Stimulated activated CD8-positive, alpha-beta memory T cell treated with anti-CD3 and anti-CD28 coated beads, Interleukin-15, amount 100 ng/mL, for 24 hours (primary cell): ENCODE results near the gene CFAP126.
"Not testable (repeated sequence)": the region's sequence is repeated elsewhere in the genome, so short reads cannot be mapped to it uniquely, and the experiment has no call there.

Source experiments
- DNase-seq: peaks from one replicate; pipeline ENCODE4 v3.0.0-alpha.2; 2020; ENCODE audit warnings: low read depth

Gene CFAP126

GRCh38 chr1:161381707-161382106, 14.0 kb upstream of the CFAP126 start:
- DNase-seq: no peak

DNA sequence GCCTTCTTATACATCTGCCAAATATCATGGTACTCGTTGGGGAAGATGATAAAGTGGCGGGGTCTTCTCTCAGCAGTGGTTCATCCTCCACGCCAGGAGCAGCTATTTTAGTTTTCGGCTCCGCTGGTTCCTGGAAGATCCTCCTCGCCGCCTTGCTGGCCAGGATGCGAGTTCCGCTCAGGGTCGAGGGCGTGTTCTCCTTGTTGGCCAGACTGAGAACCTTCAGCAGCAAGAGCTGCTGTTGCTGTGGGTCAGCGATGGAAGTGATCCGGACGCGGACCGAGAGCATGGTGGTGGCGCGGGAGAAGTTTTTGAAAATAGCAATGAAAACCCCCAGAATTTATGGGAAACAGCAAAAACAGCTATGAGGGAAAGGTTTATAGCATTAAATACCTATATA, 11.4 kb upstream of the CFAP126 start:
- no peak for DNase-seq

DNA sequence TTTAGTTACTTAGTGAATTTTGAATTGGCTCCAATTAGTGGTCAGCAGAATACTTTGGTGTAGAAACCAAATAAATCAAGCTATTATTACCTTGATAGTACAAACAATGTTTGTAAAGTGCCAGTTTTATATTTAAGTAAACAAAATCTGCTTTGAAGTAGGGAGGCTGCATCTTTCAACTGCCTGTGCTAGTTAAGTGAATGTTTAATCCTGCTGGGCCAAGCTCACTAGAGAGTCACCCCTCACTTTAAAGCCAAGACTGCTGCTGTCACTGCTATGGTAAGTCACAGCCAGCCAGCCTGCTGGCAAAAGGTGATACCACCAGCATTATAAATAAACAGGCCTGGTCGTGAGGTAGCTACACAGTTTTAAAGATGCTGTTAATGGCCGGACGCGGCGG, 10.3 kb upstream of the CFAP126 start:
- DNase-seq: no peak

- DNase-seq: no peak
These were observed 6.7 kb upstream of the CFAP126 start for GRCh38 chr1:161374373-161374772.

- DNase-seq: no peak
These were observed 5.8 kb upstream of the CFAP126 start for GRCh38 chr1:161373442-161373841.

- no peak for DNase-seq
These were observed 2.5 kb downstream of the CFAP126 start for GRCh38 chr1:161365207-161365606.

- DNase-seq: no peak
These were observed 3.3 kb downstream of the CFAP126 start for GRCh38 chr1:161364332-161364731.

GRCh38 chr1:161359291-161359690, 8.4 kb downstream of the CFAP126 start:
- DNase-seq: no peak

GRCh38 chr1:161357073-161357472, 10.6 kb downstream of the CFAP126 start:
- DNase-seq: no peak

DNA sequence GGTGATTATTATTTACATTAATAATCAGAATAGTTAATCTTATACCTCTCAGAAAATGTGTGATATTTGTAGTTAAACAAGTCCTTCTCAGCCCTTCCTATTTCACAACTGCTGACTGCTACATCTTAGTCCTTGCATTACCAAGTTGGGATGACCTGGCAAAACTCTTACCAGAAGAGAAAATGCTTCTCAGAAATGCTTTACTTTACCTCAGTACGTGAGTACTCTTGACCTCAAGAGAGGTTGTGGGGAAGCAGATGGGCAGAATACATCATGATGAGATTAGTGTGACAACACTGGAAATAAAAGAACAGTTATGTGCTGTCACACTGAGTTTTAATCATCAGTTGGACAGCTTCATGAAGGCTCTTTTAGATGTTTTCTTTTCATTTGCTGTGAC, 16.2 kb downstream of the CFAP126 start:
- DNase-seq: no peak

DNA sequence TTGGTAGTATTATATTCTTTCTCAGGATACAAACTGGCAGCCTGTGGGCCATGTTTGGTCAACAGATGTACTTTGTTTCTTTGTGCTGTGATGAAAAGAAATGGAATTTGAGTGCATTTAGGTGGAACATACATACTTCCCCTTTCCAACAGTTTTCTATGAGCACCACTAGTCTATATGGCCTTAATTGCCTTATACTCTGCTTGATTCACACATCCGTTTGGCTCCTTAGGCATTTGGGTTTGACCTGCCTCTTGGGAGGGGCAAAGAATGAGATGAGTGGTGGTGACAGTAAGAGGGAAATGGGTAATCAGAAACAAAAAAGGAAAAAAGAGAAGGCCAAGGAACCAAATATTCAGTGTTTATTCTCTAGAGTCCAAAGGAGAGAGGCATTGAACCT, 17.0 kb downstream of the CFAP126 start:
- DNase-seq: no peak

DNA sequence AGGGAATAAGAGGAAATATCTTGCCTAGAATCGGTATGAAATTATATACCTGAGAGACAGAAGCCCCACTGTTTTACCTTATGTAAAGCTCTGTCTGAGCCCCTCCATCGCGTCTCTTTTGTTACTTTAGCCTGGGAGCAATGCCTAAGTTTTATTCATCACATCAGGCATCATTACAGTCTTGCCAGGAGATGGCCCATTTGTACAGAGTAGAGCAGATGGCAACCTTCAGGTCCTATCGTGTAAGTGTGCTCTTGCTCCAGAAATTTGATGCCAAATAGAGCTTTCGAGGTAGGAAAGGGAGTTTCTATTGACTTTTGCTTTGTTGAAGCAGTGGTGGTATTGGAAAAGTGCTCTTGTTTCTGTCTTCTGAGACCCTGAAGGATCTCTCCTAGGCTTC, 24.9 kb downstream of the CFAP126 start:
- DNase-seq: no peak

- DNase-seq: no peak
These were observed 25.5 kb downstream of the CFAP126 start for GRCh38 chr1:161342177-161342576.

GRCh38 chr1:161335796-161336195, 31.9 kb downstream of the CFAP126 start:
- no peak for DNase-seq

- DNase-seq: no peak
These were observed 34.5 kb downstream of the CFAP126 start for GRCh38 chr1:161333166-161333565.

- no peak for DNase-seq
These were observed 37.3 kb downstream of the CFAP126 start for GRCh38 chr1:161330346-161330745.

DNA sequence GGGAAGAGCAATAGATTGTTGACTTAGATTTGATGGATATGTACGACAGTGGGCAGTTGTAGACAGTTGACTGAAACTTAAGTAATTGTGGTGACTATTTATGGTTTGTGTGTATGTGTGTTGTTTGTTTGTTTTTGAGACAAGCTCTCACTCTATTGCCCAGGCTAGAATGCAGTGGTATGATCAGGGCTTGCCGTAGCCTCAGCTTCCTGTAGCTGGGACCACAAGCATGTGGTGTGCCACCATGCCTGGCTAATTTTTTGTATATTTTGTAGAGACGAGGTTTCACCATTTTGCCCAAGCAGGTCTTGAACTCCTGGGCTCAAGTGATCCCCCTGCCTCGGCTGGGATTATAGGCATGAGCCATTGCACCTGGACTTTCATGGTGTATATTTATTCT, 43.7 kb downstream of the CFAP126 start:
- DNase-seq: no peak

GRCh38 chr1:161315841-161316674, 51.6 kb downstream of the CFAP126 start:
- not testable (repeated sequence) for DNase-seq
